HG02885 (cell line): ENCODE results near the gene KIF2C.
A peak's percentile ranks its signal among the peaks of the same experiment; 100 is the strongest.
"Not testable (repeated sequence)": the region's sequence is repeated elsewhere in the genome, so short reads cannot be mapped to it uniquely, and the experiment has no call there.

Source experiments
- ATAC-seq: cut with Tn5 transposase; IDR thresholded peaks from one replicate; pipeline ENCODE4 v1.9.1; 2021; ENCODE audit warnings: mild to moderate bottlenecking; ENCODE audit not compliant: unreplicated experiment, poor library complexity

The KIF2C gene

DNA sequence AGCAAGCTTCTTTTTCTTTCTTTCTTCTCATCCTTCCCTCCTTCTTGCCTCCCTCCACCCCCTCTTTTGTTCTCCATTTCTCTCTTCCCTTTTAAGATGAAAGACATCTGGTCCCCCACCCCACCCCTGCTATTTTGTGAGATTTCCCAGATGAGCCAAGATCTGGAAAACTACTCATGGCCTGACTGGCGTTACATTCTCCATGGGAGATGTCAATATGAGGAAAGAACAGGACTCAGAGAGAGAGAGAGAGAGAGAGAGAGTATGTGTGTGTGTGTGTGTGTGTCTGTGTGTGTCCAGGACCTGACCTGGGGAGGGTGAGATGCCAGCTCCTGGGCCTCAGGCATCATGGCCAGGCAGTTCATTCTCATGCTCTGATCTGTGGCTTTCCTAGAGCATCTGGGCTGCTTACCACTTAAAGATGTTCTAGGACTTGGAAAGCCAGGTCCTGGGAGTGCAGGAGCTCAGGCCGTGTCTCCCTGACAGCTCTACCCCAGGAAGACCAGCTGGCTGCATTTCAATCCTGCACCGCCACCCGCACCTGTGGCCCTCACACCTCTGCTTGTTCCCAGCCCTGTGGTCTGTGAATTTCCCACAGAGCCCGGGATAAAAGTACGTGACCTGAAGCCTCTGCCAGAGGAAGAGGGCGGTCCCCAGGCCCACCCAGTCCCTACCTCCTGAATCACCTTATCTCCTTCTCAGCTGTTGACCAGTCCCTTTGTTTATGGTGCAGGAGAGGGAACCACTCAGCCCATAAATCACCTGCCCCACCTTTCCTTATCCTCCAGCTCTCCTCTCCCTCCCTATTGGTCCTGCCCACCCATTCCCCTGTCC lies 51.5 kb downstream of the KIF2C start:
- no peak for ATAC-seq

DNA sequence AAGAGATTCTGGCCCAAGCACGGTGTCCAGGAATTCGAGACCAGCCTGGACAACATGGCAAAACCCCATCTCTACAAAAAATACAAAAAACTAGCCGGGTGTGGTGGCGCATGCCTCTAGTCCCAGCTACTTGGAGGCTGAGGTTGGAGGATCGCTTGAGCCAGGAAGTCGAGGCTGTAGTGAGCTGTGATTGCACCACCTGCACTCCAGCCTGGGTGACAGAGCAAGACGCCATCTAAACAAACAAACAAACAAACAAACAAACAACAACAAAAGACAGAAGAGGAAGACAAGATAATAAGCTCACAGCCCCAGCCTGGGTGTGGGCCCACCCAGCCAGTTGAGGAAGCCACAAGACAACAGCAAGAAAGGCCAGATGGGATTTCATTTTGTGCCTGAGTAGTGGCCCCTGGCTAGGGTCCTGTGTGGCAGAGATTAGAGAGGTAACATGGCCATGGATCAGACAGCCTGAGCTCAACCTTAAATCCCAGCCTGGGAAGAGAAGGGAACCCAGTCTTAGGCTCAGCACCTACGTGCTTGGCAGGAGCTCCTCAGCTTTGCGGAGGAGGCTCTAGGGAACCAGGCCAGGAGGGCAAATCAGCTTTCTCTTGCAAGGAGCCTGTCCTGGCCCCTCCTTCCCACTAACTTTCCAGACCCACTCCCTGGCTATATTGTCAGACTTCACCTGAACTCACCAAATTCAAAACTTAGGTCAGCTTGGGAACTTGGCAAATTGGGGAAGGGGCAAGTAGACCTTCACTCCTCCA lies 53.3 kb downstream of the KIF2C start:
- ATAC-seq: no peak

DNA sequence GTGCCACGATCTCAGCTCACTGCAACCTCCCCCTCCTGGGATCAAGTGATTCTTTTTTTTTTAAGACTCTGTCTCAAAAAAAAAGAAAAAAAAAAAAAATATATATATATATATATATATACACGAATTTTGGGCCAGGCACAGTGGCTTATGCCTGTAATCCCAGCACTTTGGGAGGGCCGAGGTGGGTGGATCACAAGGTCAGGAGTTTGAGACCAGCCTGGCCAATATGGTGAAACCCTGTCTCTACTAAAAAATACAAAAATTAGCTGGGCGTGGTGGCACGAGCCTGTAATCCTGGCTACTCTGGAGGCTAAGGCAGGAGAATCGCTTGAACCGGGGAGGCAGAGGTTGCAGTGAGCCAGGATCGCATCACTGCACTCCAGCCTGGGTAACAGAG lies 58.2 kb downstream of the KIF2C start:
- not testable (repeated sequence) for ATAC-seq

DNA sequence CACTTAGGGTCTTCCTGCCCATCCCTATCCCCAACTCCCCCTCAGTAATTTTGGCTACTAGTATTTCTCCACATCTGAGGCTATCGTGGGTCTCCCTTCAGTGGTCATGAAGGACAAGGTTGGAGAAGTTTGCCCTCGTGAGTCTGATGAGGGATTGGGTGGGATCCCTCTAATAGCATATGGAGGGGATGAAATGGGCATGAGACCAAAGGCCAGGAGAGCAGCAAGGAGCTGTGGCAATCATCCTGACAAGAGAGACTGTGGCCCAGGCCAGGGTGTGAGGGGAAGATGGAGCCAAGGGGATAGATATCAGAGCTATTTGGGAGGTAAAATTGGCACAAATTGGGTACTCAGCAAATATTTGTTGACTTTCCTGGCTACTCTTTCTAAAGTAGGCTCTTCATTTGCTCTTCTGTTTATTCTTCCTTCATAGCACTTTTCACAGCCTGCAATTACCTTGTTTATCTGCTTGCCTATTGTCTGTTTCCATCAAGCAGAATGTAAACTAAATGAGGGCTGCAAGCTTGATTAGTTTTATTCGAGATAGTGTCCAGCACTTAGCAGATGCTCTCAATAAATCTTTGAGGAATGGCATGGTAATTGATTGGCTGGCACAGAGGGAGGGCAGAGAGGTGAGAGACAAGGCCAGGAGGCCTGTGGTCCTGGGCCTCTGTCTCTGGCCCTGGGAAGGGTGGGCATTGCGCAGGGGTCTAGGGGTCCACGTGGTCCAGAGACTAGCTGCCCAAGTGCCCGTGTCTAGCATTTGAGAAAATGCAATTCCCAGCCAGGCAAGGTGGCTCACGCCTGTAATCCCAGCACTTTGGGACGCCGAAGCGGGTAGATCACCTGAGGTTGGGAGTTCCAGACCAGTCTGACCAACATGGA lies 59.1 kb downstream of the KIF2C start:
- no peak for ATAC-seq

DNA sequence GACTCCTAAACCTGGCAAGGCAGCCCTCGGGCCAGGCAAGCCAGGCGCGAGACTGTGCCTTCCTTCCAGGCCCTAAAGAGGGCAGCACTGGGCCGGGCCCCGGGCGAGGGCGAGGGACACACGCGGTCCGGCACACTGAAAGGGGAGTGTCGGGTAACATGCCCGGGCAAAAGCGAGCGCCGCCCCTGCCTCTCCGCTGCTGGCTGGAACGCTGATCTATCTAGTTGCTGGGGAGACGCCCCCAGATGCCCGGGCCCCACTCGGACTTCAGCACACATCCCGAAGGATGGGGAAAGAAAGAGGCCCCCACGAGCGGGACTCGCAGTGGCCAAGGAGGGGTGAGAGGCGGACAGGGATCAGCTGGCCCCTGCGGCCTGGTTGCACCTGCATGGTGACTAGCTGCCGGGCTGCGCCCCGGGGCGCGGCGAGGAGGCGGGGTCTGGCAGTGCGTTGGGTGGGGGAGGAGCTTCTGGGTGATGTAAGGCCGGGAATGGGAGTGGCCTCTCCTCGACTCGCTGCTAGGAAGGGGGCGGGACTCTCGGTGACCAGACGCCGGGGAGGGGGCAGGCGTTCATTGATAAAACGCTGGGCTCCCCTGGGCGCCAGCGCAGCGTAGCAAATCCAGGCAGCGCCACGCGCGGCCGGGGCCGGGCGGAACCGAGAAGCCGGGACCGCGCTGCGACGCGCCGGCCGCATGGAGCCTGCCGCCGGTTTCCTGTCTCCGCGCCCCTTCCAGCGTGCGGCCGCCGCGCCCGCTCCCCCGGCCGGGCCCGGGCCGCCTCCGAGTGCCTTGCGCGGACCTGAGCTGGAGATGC lies 60.3 kb downstream of the KIF2C start, which contains the start of gene PLK3:
Gene PLK3 (plus strand): TSS at position 608 of the 815 bp plus-strand sequence. CDS start 87 bp downstream, at position 695.
- ATAC-seq: peak; percentile 87

DNA sequence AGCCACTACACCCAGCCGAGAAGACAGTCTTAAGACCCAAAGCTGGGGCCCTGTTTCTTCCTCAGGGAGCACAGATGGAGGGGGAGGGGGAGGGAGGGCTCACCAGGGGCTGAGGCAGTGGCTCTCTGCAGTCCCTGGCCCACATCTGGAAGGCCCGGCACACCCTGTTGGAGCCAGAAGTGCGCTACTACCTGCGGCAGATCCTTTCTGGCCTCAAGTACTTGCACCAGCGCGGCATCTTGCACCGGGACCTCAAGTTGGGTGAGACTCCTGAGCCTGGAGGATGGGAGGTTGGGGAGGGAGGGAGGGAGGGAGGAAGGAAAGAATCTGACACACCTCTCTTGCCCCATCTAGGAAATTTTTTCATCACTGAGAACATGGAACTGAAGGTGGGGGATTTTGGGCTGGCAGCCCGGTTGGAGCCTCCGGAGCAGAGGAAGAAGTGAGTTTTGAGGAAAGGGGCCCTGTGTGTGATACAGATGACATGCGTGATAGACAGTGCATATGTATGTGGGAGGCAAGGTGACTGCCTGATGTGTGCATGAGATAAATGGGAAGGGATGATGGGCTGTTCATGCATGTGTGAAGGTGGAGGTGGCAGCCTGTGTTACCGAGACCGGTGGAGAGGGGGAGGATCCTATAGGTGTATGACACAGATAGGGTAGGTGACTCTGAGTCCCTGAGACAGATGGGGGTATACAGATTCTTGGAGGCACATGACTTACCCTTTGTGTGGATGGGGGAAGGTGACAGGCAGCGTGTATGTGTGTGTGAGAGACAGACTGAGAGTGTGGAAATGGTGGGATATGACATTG lies 62.1 kb downstream of the KIF2C start:
- ATAC-seq: no peak

DNA sequence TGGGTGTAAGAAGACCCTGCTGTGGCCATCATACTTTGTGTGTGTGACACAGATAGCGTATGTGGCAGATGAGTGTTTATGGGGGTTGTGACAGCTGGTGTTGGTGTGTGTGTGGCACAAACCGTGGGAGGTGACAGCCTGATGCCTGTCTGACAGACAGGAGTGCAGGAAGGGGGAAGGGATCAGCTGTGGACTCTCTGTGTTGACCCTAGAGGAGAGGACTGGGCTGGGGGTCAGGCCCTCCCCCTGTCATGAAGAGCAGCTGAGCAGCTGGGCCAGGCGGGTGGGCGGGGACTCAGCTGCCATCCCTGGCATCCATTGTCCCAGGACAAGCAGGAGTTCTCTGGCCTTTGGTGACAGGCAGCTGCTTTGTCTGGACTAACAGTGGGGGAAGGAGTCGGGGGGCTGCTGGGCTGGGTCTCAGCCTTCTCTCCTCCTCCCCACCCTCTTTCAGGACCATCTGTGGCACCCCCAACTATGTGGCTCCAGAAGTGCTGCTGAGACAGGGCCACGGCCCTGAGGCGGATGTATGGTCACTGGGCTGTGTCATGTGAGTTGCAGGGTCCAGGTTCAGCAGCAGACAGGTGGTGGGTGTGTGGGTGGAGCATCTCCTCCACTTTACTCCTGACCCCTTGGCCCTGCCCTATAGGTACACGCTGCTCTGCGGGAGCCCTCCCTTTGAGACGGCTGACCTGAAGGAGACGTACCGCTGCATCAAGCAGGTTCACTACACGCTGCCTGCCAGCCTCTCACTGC lies 62.8 kb downstream of the KIF2C start:
- ATAC-seq: no peak

DNA sequence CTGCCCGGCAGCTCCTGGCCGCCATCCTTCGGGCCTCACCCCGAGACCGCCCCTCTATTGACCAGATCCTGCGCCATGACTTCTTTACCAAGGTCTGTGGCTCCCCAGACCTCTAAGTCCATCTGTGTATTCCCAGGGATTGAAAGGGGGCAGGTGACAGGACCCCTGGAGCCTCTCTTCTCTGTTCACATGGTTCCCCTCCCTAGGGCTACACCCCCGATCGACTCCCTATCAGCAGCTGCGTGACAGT lies 63.4 kb downstream of the KIF2C start:
- ATAC-seq: no peak

DNA sequence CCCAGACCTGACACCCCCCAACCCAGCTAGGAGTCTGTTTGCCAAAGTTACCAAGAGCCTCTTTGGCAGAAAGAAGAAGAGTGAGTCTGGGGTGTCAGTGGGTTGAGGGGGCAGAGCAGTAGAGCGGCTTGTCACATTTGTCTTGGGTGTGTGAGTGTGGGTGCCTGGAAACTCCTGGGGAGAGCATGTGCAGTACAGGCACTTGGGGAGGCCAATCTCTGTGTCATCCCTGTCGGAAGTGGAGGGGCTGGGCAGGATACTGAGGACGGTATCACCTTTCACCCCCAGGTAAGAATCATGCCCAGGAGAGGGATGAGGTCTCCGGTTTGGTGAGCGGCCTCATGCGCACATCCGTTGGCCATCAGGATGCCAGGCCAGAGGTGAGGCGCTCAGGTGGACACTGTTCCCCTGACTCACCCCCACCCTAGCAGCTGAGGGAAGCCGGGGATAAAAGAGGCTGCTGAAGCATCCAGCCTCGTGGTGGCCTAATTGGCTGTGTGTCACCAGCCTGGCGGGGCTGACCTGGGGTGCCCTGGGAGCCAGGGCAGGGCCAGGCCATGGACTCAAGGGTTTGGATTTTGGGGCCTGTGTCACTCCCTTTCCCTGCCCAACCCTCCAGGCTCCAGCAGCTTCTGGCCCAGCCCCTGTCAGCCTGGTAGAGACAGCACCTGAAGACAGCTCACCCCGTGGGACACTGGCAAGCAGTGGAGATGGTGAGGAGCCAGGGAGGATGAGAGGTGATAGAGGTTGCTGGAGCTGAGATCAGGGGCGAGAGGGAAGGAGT lies 63.9 kb downstream of the KIF2C start:
- no peak for ATAC-seq

DNA sequence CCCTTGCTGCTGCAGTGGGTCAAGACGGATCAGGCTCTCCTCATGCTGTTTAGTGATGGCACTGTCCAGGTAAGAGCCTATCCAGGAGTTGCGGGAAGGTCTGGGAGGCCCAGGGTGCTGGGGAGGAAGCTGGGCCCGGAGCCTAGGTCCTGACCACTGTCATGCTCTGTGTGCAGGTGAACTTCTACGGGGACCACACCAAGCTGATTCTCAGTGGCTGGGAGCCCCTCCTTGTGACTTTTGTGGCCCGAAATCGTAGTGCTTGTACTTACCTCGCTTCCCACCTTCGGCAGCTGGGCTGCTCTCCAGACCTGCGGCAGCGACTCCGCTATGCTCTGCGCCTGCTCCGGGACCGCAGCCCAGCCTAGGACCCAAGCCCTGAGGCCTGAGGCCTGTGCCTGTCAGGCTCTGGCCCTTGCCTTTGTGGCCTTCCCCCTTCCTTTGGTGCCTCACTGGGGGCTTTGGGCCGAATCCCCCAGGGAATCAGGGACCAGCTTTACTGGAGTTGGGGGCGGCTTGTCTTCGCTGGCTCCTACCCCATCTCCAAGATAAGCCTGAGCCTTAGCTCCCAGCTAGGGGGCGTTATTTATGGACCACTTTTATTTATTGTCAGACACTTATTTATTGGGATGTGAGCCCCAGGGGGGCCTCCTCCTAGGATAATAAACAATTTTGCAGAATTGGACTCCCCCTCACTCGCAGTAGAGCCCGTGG lies 65.8 kb downstream of the KIF2C start:
- ATAC-seq: no peak

DNA sequence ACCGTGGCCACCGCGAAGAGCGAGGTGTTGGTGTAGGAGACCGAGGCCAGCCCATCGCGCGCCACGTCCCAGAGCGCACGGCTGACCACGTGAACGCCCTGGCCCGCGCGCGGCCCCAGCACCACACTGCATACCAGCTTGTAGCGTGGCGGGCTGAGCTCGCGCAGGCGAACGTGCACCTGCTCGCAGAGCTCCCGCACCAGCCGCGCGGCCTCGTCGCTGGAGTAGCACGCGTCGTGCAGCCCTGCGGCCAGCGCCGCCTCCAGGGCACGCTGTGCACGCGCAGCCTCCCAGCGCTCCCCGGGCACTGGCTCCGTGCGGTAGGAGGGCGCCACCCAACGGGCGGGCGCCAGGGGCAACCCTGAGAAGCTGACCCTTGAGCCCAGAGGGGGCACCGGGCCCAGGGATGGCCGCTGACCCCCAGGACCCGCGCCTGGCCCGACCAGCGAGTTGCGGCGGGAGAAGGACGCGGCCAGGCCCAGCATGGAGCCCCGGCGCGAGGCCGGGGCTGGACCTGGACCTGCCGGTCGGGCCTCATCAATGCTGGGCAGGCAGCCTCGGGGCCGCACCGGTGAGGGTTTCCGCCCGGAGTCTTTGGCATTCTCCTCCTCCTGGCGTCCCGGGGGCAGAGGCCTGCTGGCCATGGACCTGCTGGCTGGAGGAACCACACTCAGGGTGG lies 66.5 kb downstream of the KIF2C start:
- ATAC-seq: no peak

DNA sequence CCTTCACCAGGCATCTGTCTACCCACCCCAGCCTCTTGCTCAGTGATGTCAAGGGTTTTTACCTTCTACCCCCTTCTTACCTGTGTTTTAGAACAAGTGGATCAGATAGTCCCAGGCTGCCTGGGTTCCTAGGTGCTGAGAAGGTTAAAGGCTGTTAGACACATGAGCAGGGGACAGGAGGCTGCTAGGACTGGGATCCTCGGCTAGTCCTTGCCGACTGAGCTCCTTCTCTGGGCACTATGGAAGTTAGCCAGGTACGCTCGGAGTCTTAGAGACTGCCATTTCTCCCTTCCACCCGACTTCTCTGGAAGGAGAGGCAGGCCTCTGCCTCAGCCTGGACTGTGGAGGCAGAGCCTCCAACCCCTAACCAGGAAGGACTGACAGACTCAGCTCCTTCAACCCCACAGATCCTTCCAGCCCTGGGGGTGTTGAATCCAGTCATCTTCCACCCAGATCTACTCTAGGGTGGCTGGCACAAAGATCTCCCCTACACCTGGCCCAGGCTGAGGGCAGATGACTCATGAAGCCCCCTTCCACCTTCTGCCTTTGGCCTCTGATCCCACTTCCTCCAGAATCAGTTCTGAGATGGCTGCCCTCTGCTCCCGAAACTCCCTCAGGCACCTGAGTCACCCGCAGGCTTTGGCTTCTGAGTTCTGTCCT lies 67.2 kb downstream of the KIF2C start, which contains the start of gene DYNLT4:
Gene DYNLT4 (minus strand): TSS at position 648 of the 660 bp plus-strand sequence. CDS start 683 bp downstream, outside the sequence.
- ATAC-seq: no peak

DNA sequence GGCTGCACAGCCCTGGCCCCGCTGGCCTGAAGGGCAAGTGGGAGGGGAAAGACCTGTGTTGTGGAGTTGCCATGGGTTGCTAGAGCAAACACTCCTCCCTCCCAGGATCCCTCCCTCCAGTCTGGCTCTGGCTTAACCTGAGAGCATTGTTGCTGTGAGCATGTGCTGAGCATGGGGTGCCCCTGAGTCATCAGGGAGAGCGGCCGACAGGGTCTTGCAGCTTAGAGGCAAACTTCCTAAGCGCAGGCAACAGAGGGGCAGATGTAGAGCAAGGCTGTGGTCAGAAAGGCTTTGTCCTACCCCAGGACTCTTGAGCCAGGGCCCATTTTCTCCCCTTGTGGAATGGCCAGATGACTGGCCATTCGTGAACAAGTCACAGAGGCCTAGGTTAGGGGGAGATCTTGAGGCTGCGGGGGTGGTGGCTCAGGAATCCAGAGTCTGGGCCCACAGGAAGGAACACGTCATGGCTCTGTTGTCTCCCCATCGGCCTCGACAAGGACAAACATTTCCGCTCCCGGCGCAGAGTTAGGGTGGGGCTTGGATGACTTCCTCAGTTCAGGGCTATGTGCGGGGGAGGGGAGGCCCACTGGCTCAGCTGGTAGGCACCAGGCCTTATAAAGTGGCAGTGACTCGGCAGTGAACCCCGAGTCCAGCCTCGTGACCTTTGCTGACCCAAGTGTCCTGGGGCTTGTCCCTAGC lies 67.9 kb downstream of the KIF2C start:
- ATAC-seq: peak; percentile 44

DNA sequence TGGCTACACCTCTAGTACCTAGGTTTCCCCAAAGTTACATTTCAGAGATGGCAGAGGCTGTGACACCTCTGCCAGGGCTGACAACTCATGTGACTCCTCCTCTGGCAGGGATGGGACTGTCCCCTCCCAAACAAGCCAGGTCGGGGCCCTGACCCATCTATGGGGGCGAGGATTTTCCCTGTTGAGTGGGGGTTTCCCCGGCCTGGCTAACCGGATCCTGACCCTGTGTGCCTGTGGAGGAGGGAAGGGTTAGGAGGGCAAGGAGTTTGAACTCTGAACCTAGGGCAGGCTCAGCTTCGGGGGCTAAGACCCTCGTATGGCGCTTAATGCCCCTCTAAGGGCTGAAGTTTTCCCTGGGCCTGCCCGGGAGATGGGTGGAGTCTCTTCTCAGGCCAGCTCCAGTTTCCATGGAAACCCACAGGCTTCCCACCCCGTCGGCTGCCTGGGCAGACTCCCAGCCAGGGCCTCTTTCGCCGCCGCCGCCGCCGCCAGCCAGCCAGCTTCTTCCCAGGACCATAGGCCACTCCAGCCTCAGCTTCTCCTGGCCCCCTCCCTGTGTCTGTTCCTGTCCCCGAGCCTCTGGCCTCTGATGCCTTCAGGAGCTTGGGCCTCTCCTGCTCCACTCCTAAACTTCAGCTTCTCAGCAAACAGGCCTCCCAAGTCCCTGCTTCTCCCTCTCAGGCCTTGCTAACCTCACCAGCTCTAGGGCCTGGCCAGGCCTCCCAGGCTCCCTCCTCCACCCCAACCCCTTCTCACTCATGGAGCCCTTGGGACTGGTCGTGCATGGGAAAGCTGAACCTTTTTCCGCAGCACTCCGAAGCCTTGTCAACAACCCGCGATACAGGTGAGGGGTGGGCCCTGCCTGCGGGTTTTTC lies 68.7 kb downstream of the KIF2C start, which contains the start of gene BTBD19:
Gene BTBD19 (plus strand): TSS at position 461 of the 875 bp plus-strand sequence. CDS start 298 bp downstream, at position 759.
- peak; percentile 37 for ATAC-seq
